Suprapubic skin (tissue), 4 donors: Measurements from ENCODE around the gene RELT.

Experiments used
- CTCF ChIP-seq, 2 donors: fragments of 200-600 bp in 1 of 2; fragments of 450-650 bp in 1 of 2; sonication (generic) in 1 of 2; IDR thresholded peaks; one replicate each; pipeline ENCODE4 v1.5.1; 2016 to 2019; ENCODE audit warnings: antibody characterized with exemption in 2 of 2, mild to moderate bottlenecking in 1 of 2, moderate library complexity in 1 of 2
- EP300 ChIP-seq: sonication (generic); formaldehyde crosslinking; IDR thresholded peaks from one replicate; pipeline ENCODE4 v1.6.1; 2017; ENCODE audit warnings: antibody characterized with exemption
- POLR2A ChIP-seq, 2 donors: fragments of 450-650 bp; IDR thresholded peaks; one replicate each; pipeline ENCODE4 v1.6.1; 2017; ENCODE audit warnings: antibody characterized with exemption in 2 of 2, mild to moderate bottlenecking in 2 of 2, moderate library complexity in 2 of 2
- POLR2AphosphoS5 ChIP-seq, 3 donors: sonication (generic); formaldehyde crosslinking; IDR thresholded peaks; one replicate each; pipeline ENCODE4 v1.6.1; 2017; ENCODE audit warnings: antibody characterized with exemption in 3 of 3

GRCh38 chr11:73382747-73383146, 6.5 kb downstream of the RELT start:
- no peak for TF ChIP-seq CTCF (IDR thresholded peaks at IDR 0.05)
- TF ChIP-seq POLR2A (IDR thresholded peaks at IDR 0.05): no peak
- TF ChIP-seq POLR2AphosphoS5 (IDR thresholded peaks at IDR 0.05): no peak
- TF ChIP-seq EP300: no peak
